Adrenal gland (tissue), 5 donors: ENCODE data around the gene QSER1.

Experiments
- POLR2A ChIP-seq, 2 donors: fragments of 450-650 bp; IDR thresholded peaks; one replicate each; pipeline ENCODE4 v1.6.1; 2017; ENCODE audit warnings: antibody characterized with exemption in 2 of 2, mild to moderate bottlenecking in 2 of 2, moderate library complexity in 1 of 2
- TF ChIP-seq, protein P1 (sequence below), 6 experiments: fragments of 450-650 bp in 4 of 6; fragments of 200-600 bp in 2 of 6; sonication (generic) in 1 of 6; IDR thresholded peaks; 1 replicate in 5 of 6; 2 replicates in 1 of 6; pipeline versions ENCODE4 v1.5.1 to v1.8.0; 2016 to 2021; ENCODE audit warnings: antibody characterized with exemption in 6 of 6, mild to moderate bottlenecking in 2 of 6, moderate library complexity in 1 of 6
- donor health status: DM: no; HTN: no; CAD: no.

DNA sequence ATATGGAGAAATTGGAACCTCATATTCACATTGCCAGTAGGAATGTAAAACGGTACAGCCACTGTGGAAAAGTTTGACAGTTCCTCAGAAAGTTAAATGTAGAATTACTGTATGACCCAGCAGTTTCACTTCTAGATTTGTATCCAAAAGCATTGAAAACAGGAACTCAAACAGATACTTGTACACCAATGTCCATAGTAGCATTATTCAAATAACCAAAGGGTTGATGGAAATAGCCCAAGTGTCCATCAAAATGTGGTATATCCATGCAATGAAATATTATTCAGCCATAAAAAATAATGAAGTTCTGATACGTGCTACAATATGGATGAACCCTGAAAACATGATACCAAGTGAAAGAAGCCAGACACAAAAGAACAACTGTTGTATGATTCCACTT is 45.1 kb upstream of the QSER1 start:
- TF ChIP-seq POLR2A (IDR thresholded peaks at IDR 0.05), result no peak
- TF ChIP-seq, protein P1, sequence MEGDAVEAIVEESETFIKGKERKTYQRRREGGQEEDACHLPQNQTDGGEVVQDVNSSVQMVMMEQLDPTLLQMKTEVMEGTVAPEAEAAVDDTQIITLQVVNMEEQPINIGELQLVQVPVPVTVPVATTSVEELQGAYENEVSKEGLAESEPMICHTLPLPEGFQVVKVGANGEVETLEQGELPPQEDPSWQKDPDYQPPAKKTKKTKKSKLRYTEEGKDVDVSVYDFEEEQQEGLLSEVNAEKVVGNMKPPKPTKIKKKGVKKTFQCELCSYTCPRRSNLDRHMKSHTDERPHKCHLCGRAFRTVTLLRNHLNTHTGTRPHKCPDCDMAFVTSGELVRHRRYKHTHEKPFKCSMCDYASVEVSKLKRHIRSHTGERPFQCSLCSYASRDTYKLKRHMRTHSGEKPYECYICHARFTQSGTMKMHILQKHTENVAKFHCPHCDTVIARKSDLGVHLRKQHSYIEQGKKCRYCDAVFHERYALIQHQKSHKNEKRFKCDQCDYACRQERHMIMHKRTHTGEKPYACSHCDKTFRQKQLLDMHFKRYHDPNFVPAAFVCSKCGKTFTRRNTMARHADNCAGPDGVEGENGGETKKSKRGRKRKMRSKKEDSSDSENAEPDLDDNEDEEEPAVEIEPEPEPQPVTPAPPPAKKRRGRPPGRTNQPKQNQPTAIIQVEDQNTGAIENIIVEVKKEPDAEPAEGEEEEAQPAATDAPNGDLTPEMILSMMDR (IDR thresholded peaks at IDR 0.05), result no peak
